Left ventricle myocardium inferior (tissue), 1 donor: Measurements from ENCODE around the gene SCYGR5. TPM values are rescaled to one million over a fixed set of nuclear protein-coding genes. Genes with fewer than 3 reads are reported as not detected.

Experiments
- DNase-seq: peaks from one replicate; pipeline ENCODE4 v3.0.0-alpha.2; 2020
- H3K27ac ChIP-seq: fragments of 200-600 bp; replicated peaks from 2 replicates; pipeline ENCODE4 v1.8.0; 2021
- H3K27me3 ChIP-seq: fragments of 200-600 bp; 2 replicates; pipeline ENCODE4 v1.8.0; 2021; ENCODE audit warnings: low read depth
- H3K36me3 ChIP-seq: fragments of 200-600 bp; 2 replicates; pipeline ENCODE4 v1.8.0; 2021
- H3K4me1 ChIP-seq: fragments of 200-600 bp; 2 replicates; pipeline ENCODE4 v1.8.0; 2021
- H3K4me3 ChIP-seq: fragments of 200-600 bp; 2 replicates; pipeline ENCODE4 v1.8.0; 2021; ENCODE audit warnings: mild to moderate bottlenecking, moderate library complexity
- H3K9me3 ChIP-seq: fragments of 200-600 bp; replicated peaks from 2 replicates; pipeline ENCODE4 v1.8.0; 2021
- intact Hi-C: fragments of 100-400 bp; cut with micrococcal nuclease; formaldehyde crosslinking; loops from one replicate; pipeline ENCODE4 v1.11.0; 2022
- total RNA-seq: library from RNA; stranded (reverse); fragmentation: NEBNext Ultra II Directional; extraction: Animal tissue kit (Norgen Biotek cat#: 25700); gene quantifications from one replicate; pipeline ENCODE4 v1.2.1, GENCODE V29; 2021
- TF ChIP-seq, protein P1 (sequence below): fragments of 200-600 bp; IDR thresholded peaks from 2 replicates; pipeline ENCODE4 v1.8.0; 2021; ENCODE audit warnings: antibody characterized with exemption, mild to moderate bottlenecking, borderline replicate concordance
- donor health status: DM: no; HTN: yes; CAD: no; lungs with severe emphysema.

Gene SCYGR5
- total RNA-seq, 1 donor from 2014 or later = not detected

DNA sequence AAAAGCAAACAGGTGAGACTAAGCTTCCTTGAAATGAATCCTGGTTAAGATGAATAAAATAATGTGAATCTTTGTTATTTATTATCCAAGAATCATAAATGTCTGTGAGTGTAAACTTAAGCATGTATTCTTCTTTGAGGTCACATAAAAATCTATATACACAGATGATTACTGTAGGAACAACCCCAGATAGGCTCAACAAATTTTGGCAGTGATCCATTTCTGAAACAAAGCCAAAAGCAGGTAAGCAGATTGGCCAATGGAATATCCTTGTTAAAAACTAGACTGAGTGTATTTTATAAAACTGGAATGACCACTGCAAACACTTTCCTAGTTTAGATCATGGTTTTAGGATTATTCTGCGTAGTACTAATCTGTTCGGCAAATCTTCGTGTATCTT is 11.3 kb downstream of the SCYGR5 start:
- Histone ChIP-seq H3K27ac (no peak overlapping the region), H3K9me3 (no peaks in the 10 kb centered on the region), H3K27me3 (no peaks in the 10 kb centered on the region), H3K36me3 (no peaks in the 10 kb centered on the region), H3K4me3 (no peak overlapping the region), H3K4me1 (no peaks in the 10 kb centered on the region)
- TF ChIP-seq, protein P1, sequence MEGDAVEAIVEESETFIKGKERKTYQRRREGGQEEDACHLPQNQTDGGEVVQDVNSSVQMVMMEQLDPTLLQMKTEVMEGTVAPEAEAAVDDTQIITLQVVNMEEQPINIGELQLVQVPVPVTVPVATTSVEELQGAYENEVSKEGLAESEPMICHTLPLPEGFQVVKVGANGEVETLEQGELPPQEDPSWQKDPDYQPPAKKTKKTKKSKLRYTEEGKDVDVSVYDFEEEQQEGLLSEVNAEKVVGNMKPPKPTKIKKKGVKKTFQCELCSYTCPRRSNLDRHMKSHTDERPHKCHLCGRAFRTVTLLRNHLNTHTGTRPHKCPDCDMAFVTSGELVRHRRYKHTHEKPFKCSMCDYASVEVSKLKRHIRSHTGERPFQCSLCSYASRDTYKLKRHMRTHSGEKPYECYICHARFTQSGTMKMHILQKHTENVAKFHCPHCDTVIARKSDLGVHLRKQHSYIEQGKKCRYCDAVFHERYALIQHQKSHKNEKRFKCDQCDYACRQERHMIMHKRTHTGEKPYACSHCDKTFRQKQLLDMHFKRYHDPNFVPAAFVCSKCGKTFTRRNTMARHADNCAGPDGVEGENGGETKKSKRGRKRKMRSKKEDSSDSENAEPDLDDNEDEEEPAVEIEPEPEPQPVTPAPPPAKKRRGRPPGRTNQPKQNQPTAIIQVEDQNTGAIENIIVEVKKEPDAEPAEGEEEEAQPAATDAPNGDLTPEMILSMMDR = no peak
- DNase-seq = no peak
- intact Hi-C loops = no loop called here

DNA sequence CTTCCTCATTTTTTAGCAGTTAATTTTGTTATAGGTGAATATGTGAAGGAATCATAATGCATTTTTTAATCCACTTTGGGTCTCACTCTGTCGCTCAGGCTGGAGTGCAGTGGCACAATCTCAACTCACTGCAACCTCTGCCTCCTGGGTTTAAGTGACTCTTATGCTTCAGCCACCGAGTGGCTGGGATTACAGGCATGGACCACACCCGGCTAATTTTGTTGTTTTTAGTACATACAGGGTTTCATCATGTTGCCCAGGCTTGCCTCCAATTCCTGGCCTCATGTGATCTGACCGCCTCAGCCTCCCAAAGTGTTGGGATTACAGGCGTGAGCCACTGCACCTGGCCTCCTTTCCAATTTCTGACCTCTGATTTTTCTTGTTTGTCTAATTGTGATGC is 17.7 kb downstream of the SCYGR5 start:
- Histone ChIP-seq H3K4me1 (no peaks in the 10 kb centered on the region), H3K9me3 (no peaks in the 10 kb centered on the region), H3K27me3 (peaks cover 10% of the 10 kb centered on the region), H3K27ac (no peak overlapping the region), H3K4me3 (no peak overlapping the region), H3K36me3 (no peaks in the 10 kb centered on the region)
- TF ChIP-seq, protein P1 = no peak
- intact Hi-C loops = no loop called here
- DNase-seq = no peak

DNA sequence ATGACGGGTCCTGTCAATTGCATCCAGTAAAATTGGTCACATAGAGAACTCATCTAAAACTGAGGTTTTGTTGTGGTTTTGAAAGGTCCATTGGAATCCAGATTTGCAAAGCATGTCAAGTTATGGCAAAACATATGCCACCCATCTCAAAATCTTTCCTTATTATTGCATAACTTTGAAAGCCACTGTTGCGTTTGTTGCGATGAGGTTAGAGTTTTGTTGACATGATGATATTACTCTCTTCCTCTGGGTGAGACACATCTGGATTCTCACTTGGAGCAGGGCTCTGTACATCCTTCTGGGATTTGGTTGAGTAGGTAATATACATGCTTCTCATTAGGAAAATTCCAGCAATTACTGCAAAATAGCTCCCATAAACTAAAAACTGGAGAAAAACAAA is 20.6 kb downstream of the SCYGR5 start:
- Histone ChIP-seq H3K9me3 (no peaks in the 10 kb centered on the region), H3K4me3 (no peak overlapping the region), H3K27me3 (peaks cover 10% of the 10 kb centered on the region), H3K36me3 (no peaks in the 10 kb centered on the region), H3K27ac (no peak overlapping the region), H3K4me1 (no peaks in the 10 kb centered on the region)
- intact Hi-C loops = no loop called here
- no peak for DNase-seq
- TF ChIP-seq, protein P1 = no peak

DNA sequence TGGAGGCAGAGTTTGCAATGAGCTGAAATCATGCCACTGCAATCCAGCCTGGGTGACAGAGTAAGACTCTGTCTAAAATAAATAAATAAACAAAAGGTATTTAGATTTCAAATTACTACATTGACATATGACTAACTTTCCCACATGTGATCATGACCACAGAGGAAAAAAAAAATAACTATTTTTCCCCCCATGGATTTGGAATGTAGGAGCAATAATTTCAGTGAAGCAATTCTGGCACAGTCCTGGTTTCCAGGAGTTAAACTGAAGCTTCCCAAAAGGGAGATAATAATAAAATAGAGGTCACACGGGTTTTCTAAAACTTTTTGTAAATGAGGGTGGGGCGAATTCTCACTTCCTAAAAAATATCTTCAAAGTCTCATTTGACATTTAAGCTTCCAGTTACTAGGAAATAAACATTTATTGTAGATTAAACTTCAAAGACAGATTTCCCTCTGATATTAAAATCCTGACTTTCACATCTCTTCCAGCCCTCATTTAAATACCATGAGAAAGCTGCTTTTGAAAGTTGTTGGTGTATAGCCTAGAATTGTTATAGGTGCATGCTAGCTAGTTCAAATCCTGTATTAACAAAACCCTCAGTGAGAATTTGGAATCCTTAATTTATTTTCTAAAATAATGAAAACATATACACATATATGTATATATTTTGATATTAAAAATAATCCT is 30.5 kb downstream of the SCYGR5 start:
- Histone ChIP-seq H3K4me1 (no peaks in the 10 kb centered on the region), H3K36me3 (no peaks in the 10 kb centered on the region), H3K4me3 (no peak overlapping the region), H3K9me3 (peaks cover 8% of the 10 kb centered on the region), H3K27me3 (no peaks in the 10 kb centered on the region), H3K27ac (no peak overlapping the region)
- intact Hi-C loops = no loop called here
- DNase-seq = no peak
- TF ChIP-seq, protein P1 = no peak

DNA sequence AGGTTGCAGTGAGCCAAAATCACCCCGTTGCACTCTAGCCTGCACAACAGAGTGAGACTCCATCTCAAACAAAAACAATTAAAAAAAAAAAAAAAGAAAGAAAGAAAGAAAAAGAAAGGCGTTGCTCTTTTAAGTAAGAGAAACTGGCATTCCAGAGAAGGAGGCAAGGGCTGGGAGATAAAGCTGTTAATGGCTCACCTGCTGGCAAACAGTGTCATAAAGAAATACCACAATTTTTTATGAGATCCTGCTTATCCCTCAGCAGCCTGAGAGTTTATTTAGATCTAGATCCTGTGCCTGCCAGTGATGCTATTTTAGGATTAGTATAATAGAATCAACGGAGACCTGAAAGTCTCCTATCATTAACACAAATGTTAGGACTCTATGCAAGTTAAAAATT is 35.0 kb downstream of the SCYGR5 start:
- H3K27ac ChIP-seq = no peak overlapping the region
- no peak overlapping the region for H3K4me3 ChIP-seq
- no peaks in the 10 kb centered on the region for H3K4me1 ChIP-seq
- TF ChIP-seq, protein P1 = no peak
- H3K36me3 ChIP-seq = no peaks in the 10 kb centered on the region
- DNase-seq = no peak
- intact Hi-C loops = no loop called here
- peaks cover 10% of the 10 kb centered on the region for H3K9me3 ChIP-seq
- H3K27me3 ChIP-seq = peaks cover 21% of the 10 kb centered on the region
